Measurements from ENCODE around the gene TSKU. TPM values are rescaled to one million over a fixed set of nuclear protein-coding genes. Genes with fewer than 3 reads are reported as not detected.

Gene TSKU
- total and polyA plus RNA-seq, 9 of the 15 experiments (the other 6 are each of a cell fraction or from before 2014, with no cell fraction given), result 0.60 to 11.9 (median 8.4) TPM

DNA sequence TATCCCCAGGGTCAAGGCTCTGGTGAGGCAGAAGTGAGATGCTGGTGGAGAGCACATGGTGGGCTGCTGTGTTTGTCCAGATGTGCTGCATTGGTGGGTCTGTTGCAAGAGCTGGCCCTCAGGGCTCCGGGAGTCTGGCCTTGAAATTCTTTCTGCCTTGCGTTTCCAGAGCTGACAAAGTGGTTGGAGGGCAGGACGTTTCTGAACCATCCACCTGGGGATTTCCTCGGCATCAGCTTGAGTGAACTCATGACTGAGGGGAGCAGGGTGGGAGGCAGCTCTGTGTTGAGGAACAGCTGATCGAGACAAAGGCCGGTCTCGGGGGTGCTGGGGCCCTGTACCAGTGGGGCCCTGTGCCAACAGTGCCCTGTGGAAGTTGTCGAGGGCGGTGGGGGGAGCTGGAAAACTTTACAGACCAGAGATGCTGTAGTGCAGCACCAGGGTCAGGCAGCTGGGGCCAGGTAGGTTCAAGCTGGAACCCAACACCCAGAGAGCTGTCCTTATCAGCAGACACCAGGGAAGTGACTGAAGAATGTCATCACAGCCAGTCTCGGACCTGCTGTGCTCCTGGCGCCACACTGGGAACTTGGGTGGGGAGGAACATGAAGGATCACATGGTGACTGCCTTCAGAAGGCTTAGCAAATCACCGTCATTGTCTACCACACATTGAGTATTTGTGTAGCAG is 4.9 kb downstream of the TSKU start:
- Histone ChIP-seq H3K4me2 (ENCODE audit: insufficient read depth, low read length) (peak overlapping the region; percentile 41), H3K4me1 (replicated peaks in 1 of 2; ENCODE audit: control insufficient read depth in 2 of 2, insufficient read depth in 2 of 2, low read length in 2 of 2) (peaks cover 46 to 63% of the 10 kb centered on the region in 2 experiments; a peak in 4 of 5 replicates), H3K36me3 (ENCODE audit: control insufficient read depth, insufficient read depth, low read length) (peaks cover 24% of the 10 kb centered on the region; the same call in 2 of the 3 replicates), H3K9me3 (replicated peaks; ENCODE audit: control insufficient read depth, insufficient read depth, low read depth, low read length) (0 out of 2 replicates have a peak, but pooled peaks cover 3% of the 10 kb centered on the region), H3K27me3 (ENCODE audit: control insufficient read depth in 2 of 2, insufficient read depth in 2 of 2, low read length in 2 of 2) (no peaks in the 10 kb centered on the region), H3K79me2 (ENCODE audit: control insufficient read depth, insufficient read depth, low read length) (peaks cover 94% of the 10 kb centered on the region), H4K20me1 (replicated peaks; ENCODE audit: control insufficient read depth, insufficient read depth, low read length) (peaks cover 22% of the 10 kb centered on the region), H3K27ac (ENCODE audit: extremely low read depth, low read depth, low read length) (peak overlapping the region; percentile 26; the same call in 1 of the 3 replicates), H3K4me3 (no peak overlapping the region), H3K9ac (ENCODE audit: insufficient read depth in 1 of 2, low read depth in 2 of 2, low read length in 2 of 2) (peak overlapping the region in 1 of 2 experiments; percentile 43; a peak in 2 of 4 replicates), H2AFZ (ENCODE audit: low read depth, low read length) (no peak overlapping the region), H3K9me1 (ENCODE audit: control insufficient read depth, insufficient read depth, low read length) (peaks cover 9% of the 10 kb centered on the region)
- no TSS peak for BruUV-seq (replicated peaks)
- WGBS (ENCODE audit: insufficient coverage, low coverage, missing lambda C conversion rate), result 9% methylated on average over 12 of the region's 12 CpGs
- peak; percentile 78 to 92 (median 85) for DNase-seq (ENCODE audit: extremely low read depth in 1 of 4, low spot score in 3 of 4)
- peak; percentile 77 for ATAC-seq
- FAIRE-seq, result peak; percentile 98
- intact Hi-C loops (cut with micrococcal nuclease) (no loop called here), in situ Hi-C loops (cut with MboI) (no loop called here)
- ChIA-PET CTCF (ENCODE audit: low intra/inter-chr PET ratio) (no interaction called here), POLR2A (interaction anchor here (0.6 to 2.2 kb wide), 9 partner anchors 8 to 59 kb away, joined by 3 to 9 read pairs (median 3); no protein-coding TSS in a partner anchor)
- TF ChIP-seq KDM1A (IDR thresholded peaks at IDR 0.05) (peak; percentile 74 to 85; a peak in 3 of 4 replicates), EP300 (IDR thresholded peaks at IDR 0.05; ENCODE audit: low read length) (peak; percentile 78), ZNF263 (CRISPR knock-in tag; IDR thresholded peaks at IDR 0.05; ENCODE audit: borderline replicate concordance) (peak; percentile 68; the same call in 1 of the 2 replicates), SMAD4 (CRISPR knock-in tag; conservative IDR thresholded peaks at IDR 0.05) (peak; percentile 97), MTA3 (IDR thresholded peaks at IDR 0.05; ENCODE audit: borderline replicate concordance) (peak; percentile 63; the same call in 1 of the 2 replicates), TOE1 (IDR thresholded peaks at IDR 0.05; ENCODE audit: borderline replicate concordance) (no peak; the same call in 1 of the 2 replicates), TOE1 (CRISPR knock-in tag; IDR thresholded peaks at IDR 0.05; ENCODE audit: borderline replicate concordance, low read depth) (no peak), SMARCE1 (IDR thresholded peaks at IDR 0.05) (0 out of 2 replicates have a peak, but pooled peaks have one; percentile 51), TRIM28 (IDR thresholded peaks at IDR 0.05) (peak; percentile 78; the same call in 1 of the 2 replicates), ZFP36 (IDR thresholded peaks at IDR 0.05; ENCODE audit: low read depth, low read length, partially characterized antibody) (no peak), KLF16 (IDR thresholded peaks at IDR 0.05) (peak; percentile 76), BHLHE40 (IDR thresholded peaks at IDR 0.05; ENCODE audit: low read length) (peak; percentile 7; the same call in 1 of the 2 replicates), ETV1 (tag; conservative IDR thresholded peaks at IDR 0.05; ENCODE audit: low read depth) (no peak)
- TF ChIP-seq, protein P1, sequence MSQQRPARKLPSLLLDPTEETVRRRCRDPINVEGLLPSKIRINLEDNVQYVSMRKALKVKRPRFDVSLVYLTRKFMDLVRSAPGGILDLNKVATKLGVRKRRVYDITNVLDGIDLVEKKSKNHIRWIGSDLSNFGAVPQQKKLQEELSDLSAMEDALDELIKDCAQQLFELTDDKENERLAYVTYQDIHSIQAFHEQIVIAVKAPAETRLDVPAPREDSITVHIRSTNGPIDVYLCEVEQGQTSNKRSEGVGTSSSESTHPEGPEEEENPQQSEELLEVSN (IDR thresholded peaks at IDR 0.05; ENCODE audit: borderline replicate concordance in 1 of 2, extremely low read depth in 1 of 2, insufficient read depth in 1 of 2, insufficient read length in 1 of 2, low read depth in 1 of 2, low read length in 1 of 2, poor library complexity in 1 of 2, severe bottlenecking in 1 of 2), result peak in 1 of 2 experiments; percentile 46
- TF ChIP-seq, protein P2, sequence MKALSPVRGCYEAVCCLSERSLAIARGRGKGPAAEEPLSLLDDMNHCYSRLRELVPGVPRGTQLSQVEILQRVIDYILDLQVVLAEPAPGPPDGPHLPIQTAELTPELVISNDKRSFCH (CRISPR knock-in tag; IDR thresholded peaks at IDR 0.05), result no peak
- TF ChIP-seq, protein P2 (tag; IDR thresholded peaks at IDR 0.05), result 0 out of 2 replicates have a peak, but pooled peaks have one; percentile 26
- TF ChIP-seq, protein P3, sequence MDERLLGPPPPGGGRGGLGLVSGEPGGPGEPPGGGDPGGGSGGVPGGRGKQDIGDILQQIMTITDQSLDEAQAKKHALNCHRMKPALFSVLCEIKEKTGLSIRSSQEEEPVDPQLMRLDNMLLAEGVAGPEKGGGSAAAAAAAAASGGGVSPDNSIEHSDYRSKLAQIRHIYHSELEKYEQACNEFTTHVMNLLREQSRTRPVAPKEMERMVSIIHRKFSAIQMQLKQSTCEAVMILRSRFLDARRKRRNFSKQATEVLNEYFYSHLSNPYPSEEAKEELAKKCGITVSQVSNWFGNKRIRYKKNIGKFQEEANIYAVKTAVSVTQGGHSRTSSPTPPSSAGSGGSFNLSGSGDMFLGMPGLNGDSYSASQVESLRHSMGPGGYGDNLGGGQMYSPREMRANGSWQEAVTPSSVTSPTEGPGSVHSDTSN (CRISPR knock-in tag; IDR thresholded peaks at IDR 0.05; ENCODE audit: low read depth), result no peak
- TF ChIP-seq, protein P3 (tag; conservative IDR thresholded peaks at IDR 0.05; ENCODE audit: low read depth), result no peak

All from K562 (cell line).